H1 (cell line): ENCODE results near the gene PCSK9. TPM values are rescaled to one million over a fixed set of nuclear protein-coding genes. Genes with fewer than 3 reads are reported as not detected.

Experiments used
- ASH2L ChIP-seq: fragments of 200-600, 300-600 bp; sonication (generic); IDR thresholded peaks from one replicate; pipeline ENCODE4 v1.7.1; 2017; ENCODE audit warnings: low read length
- CREB1 ChIP-seq: IDR thresholded peaks from 2 replicates; pipeline ENCODE4 v1.6.1; 2012; ENCODE audit warnings: inconsistent platforms
- HDAC2 ChIP-seq, 2 experiments: fragments of 300-600 bp in 1 of 2; sonication (generic) in 1 of 2; IDR thresholded peaks; 2 replicates each; pipeline ENCODE4 v1.6.1; 2011 to 2012; ENCODE audit warnings: low read depth in 2 of 2, low read length in 2 of 2, mild to moderate bottlenecking in 2 of 2, moderate library complexity in 2 of 2, borderline replicate concordance in 1 of 2, inconsistent platforms in 1 of 2
- KDM1A ChIP-seq: fragments of 200-600, 300-600 bp; sonication (generic); IDR thresholded peaks from 2 replicates; pipeline ENCODE4 v1.7.1; 2016; ENCODE audit warnings: mild to moderate bottlenecking, low read length, borderline replicate concordance
- RAD21 ChIP-seq, 2 experiments: IDR thresholded peaks in 1 of 2; conservative IDR thresholded peaks in 1 of 2; 2 replicates each; pipeline ENCODE4 v1.6.1; 2011; ENCODE audit warnings: low read depth in 2 of 2, low read length in 2 of 2, improper control_type of control experiment in 1 of 2, inconsistent platforms in 1 of 2, mild to moderate bottlenecking in 1 of 2, moderate library complexity in 1 of 2
- SIN3A ChIP-seq, 2 experiments: IDR thresholded peaks in 1 of 2; conservative IDR thresholded peaks in 1 of 2; 2 replicates each; pipeline ENCODE4 v1.6.1; 2011 to 2012; ENCODE audit warnings: low read length in 2 of 2, improper control_type of control experiment in 1 of 2, low read depth in 1 of 2, mild to moderate bottlenecking in 1 of 2
- SP1 ChIP-seq: IDR thresholded peaks from 2 replicates; pipeline ENCODE4 v1.6.1; 2011; ENCODE audit warnings: low read depth, low read length
- polyA plus RNA-seq, 7 experiments: library from polyadenylated mRNA; depleted of rRNA in 3 of 7; stranded (reverse) in 5 of 7; unstranded in 2 of 7; fragments of >200 nt in 5 of 7; fragments of 200-250 nt in 2 of 7; gene quantifications; 1 replicate in 5 of 7; 2 replicates in 1 of 7; 4 replicates in 1 of 7; pipeline versions ENCODE4 v1.2.1 to v1.2.3, GENCODE V29; 2011 to 2013; ENCODE audit warnings: missing spikeins in 2 of 7, mixed read lengths in 2 of 7
- total RNA-seq: library from RNA; stranded (reverse); fragmentation: NEBNext Ultra II Directional; extraction: Animal tissue kit (Norgen Biotek cat#: 25700); gene quantifications from 2 replicates; pipeline ENCODE4 v1.2.1, GENCODE V29; 2021
- TF ChIP-seq, protein P1 (sequence below): IDR thresholded peaks from 2 replicates; pipeline ENCODE4 v1.6.1; 2012; ENCODE audit warnings: low read length, inconsistent platforms
- TF ChIP-seq, protein P2 (sequence below): IDR thresholded peaks from 2 replicates; pipeline ENCODE4 v1.6.1; 2011; ENCODE audit warnings: low read depth, mild to moderate bottlenecking, low read length; ENCODE audit not compliant: insufficient read depth

PCSK9 gene
- total and polyA plus RNA-seq, 2 of the 8 experiments (the other 6 are each of a cell fraction or from before 2014, with no cell fraction given): 22.3 to 32.3 TPM

DNA sequence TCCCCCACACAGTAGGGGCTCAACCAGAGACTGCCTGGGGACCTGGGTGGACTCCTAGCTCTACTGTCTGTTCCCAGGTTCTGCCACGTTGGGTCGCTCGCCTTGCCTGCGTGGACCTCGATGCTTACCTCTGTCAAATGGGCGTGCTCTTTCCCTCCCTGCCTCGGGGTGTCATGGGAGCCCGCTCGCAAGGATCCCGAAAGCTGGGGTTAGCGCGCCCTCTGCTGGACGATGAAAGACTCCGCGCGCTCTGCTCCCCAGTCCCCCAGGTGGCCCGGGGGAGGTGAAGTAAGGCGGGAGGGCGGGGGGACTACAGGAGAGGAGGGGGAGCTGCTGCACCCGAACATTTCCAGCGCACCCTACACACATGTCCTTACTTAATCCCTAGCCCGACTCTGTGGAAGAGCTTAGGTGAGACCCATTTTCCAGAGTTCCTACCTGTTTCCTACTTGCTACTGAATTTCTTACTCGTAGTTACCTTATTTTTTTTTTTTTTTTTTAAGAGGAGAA, 42.9 kb upstream of the PCSK9 start (continued):
- TF ChIP-seq SIN3A (conservative IDR thresholded peaks at IDR 0.05 in 1 of 2, IDR thresholded peaks at IDR 0.05 in 1 of 2; ENCODE audit: low read depth in 1 of 2, low read length in 2 of 2) (0 out of 4 replicates have a peak, but pooled peaks of 1 of the 2 experiments have one; percentile 4), RAD21 (IDR thresholded peaks at IDR 0.05 in 1 of 2, conservative IDR thresholded peaks at IDR 0.05 in 1 of 2; ENCODE audit: low read depth in 2 of 2, low read length in 2 of 2) (peak; percentile 95 to 98), HDAC2 (IDR thresholded peaks at IDR 0.05; ENCODE audit: borderline replicate concordance in 1 of 2, low read depth in 2 of 2, low read length in 2 of 2) (peak in 1 of 2 experiments; percentile 97; a peak in 2 of 4 replicates), KDM1A (0 out of 2 replicates have a peak, but pooled peaks have one; percentile 95), SP1 (no peak), ASH2L (peak; percentile 71), CREB1 (no peak)
- TF ChIP-seq, protein P1, sequence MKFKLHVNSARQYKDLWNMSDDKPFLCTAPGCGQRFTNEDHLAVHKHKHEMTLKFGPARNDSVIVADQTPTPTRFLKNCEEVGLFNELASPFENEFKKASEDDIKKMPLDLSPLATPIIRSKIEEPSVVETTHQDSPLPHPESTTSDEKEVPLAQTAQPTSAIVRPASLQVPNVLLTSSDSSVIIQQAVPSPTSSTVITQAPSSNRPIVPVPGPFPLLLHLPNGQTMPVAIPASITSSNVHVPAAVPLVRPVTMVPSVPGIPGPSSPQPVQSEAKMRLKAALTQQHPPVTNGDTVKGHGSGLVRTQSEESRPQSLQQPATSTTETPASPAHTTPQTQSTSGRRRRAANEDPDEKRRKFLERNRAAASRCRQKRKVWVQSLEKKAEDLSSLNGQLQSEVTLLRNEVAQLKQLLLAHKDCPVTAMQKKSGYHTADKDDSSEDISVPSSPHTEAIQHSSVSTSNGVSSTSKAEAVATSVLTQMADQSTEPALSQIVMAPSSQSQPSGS: 0 out of 2 replicates have a peak, but pooled peaks have one; percentile 8
- TF ChIP-seq, protein P2, sequence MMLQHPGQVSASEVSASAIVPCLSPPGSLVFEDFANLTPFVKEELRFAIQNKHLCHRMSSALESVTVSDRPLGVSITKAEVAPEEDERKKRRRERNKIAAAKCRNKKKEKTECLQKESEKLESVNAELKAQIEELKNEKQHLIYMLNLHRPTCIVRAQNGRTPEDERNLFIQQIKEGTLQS: no peak
